GM18868 (cell line): ENCODE measurements around the gene PDP2.

Experiments
- ATAC-seq: cut with Tn5 transposase; IDR thresholded peaks from one replicate; pipeline ENCODE4 v1.9.1; 2021; ENCODE audit warnings: mild to moderate bottlenecking, moderate library complexity; ENCODE audit not compliant: unreplicated experiment

The PDP2 gene

DNA sequence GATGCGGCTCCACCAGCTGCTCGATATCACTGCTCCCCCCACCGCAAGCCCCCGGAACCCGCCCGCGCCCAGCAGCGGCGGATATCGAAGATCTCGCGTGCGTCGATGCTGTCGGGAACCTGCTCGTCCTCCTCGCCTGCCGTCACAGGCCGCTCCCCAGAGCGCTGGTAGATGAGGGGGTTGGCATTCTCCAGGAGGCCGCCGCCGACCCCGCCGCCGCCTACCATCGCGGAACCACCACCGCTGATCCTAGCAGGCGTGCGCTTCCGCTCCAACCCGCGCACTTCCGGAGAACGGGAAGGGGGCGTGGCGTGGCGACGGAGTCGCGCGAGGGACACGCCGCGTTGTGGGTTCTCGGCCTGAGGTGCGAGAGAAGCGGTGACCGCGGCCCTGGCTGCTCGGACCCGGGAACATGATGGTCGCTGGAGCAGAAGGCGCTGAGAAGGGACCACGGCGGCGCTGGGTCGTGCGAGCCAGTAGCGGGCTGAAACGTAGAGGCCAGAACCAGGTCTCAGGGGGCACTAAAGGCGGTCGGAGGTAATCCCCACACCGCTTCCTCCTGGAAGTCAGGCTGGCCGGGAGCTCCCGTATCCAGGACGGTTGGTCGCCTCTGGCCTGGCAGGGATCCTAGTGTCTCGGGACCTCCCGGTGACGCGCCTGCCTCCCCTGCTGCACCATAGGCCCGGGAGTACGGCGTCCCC, 54.0 kb downstream of the PDP2 start, which contains the start of gene CIAO2B:
Gene CIAO2B, minus strand, starts transcription at position 265 of the 701 bp plus-strand sequence. Its CDS starts 38 bp downstream, at position 227.
- ATAC-seq = peak; percentile 84

DNA sequence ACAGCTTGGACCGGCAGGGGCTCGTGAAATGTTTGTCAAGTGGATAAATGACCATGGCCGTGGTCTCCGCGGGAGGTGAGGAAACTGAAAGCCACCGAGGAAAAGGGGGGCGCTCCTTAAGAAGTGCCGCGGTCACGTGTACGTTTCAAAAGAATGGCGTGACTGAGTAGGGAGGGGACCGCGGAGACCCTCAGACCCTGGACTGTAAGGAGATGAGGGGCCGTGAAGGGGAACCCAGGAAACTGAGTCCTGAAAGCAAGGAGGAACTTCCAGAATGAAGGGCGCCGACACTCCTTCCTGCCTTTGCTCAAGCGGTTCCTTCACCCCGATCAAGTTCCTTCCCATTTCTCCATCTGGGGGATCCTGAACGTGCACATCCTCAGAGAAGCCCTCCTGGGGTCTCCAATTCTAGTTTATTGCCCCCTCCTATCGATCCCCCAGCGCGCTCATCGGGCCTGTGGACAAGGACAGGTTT, 54.6 kb downstream of the PDP2 start:
- peak; percentile 12 for ATAC-seq

DNA sequence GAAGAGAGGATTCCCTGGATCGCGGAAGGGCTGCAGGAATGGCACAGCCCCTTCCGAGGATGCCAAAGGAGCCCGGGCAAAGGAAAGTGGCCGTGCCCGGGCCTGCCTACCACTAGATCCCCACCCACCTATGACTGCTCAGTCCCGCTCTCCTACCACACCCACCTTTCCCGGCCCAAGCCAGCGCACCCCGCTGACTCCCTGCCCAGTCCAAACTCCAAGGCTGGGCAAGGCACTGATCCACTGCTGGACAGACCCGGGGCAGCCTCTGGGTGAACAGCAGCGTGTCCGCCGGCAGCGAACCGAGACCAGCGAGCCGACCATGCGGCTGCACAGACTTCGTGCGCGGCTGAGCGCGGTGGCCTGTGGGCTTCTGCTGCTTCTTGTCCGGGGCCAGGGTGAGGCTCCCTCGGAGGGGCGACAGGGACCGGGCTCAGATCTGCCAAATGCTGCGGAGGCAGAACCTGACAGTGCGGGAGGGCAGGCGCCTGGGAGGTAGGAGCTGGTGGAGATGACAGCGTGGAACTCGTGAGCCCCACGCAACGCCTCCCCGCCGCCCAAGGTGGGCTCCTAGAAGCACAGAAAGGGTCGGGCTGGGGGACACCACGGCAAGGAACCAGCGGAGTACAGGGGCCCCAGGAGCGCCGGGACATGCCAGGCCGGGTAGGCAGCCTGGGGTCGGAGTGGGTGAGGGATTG, 55.1 kb downstream of the PDP2 start, which contains the start of gene CES2:
Gene CES2, plus strand, starts transcription at position 203 of the 698 bp plus-strand sequence. Its CDS starts 120 bp downstream, at position 323.
- ATAC-seq = no peak

DNA sequence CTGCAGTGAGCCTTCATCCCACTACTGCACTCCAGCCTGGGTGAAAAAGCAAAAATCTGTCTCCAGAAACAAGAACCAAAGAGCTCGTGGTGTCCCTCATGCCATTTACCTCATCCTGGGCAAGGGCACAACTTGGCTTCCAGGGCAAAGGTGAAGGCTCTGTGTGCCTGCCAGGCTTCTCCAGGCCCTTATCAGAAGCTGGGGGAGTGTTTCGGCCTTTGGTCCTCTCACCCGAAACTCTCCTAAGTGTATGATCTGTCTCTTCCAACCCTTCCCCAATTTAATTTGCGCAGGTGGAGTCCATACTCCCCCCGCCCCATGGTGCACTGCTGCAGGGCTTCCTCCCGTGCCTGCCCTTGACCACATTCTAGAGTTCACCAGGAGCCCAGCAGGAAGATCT, 56.1 kb downstream of the PDP2 start:
- no peak for ATAC-seq

DNA sequence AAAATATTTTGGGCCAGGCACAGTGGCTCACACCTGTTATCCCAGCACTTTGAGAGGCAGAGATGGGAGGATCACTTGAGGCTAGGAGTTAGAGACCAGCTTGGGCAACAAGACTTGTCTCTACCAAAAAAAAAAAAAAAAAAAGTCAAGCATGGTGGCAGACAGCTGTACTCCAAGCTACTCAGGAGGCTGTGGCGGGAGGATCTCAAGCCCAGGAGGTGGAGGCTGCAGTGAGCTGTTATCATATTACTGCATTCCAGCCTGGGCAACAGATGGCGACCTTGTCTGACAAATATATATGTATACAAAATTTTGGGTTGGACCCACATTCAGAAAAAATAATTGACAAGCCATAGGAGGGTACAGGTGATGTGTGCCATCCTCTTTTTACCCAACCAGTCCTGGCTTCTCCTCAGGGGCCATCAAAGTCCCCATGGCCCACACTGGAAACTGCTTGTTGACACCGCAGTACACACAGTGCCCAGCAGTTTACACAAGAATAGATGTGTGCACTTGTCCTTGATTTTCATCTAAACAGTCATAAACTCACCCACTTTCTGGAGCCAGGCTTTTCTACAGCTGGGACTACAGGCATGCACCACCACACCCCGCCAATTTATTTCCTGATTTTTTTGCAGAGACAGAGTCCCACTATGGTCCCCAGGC, 56.7 kb downstream of the PDP2 start:
- ATAC-seq = no peak

DNA sequence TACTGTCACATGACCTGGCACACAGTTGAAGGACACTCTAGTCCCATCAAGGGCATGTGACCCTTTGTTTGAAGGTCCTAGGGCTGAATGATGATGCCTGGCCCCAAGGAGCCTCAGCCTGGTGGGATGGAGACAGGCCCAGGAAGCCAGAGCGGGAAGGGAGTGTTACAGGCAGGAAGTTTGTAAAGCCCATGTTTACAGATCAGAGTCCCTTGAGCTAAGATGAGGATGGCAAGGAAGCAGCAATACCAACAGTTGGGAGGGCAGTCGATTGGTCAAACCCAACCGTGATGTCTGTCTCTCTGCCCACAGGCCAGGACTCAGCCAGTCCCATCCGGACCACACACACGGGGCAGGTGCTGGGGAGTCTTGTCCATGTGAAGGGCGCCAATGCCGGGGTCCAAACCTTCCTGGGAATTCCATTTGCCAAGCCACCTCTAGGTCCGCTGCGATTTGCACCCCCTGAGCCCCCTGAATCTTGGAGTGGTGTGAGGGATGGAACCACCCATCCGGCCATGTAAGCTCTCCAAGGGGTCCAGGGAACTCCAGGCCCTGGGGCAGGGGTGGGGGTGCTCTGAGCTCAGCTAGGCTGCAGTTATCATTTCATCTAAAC, 57.5 kb downstream of the PDP2 start:
- no peak for ATAC-seq

DNA sequence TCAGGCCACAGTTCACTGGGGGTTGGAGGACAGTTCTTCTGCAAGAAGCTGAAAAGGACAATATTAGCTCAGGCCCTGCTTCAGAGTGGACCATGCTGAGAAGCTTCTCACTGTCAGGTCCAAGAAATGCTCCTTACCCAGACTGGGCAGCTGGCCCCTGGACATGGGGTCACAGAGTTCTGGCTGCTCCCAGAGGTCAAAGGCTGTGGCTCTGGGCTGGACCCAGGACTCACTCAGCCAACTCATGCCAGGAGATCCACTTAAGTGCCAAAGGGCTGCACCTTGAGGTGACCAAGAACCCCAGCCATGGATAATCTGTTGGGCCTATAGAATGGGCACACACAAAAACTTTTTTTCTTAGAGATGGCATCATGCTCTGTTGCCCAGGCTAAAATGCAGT, 59.1 kb downstream of the PDP2 start:
- no peak for ATAC-seq

DNA sequence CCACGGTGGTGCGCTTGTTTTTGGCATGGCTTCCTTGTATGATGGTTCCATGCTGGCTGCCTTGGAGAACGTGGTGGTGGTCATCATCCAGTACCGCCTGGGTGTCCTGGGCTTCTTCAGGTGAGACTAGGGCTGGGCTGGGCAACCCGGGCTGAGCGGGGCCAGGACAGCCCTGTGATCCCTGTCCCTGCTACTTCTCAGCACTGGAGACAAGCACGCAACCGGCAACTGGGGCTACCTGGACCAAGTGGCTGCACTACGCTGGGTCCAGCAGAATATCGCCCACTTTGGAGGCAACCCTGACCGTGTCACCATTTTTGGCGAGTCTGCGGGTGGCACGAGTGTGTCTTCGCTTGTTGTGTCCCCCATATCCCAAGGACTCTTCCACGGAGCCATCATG, 59.9 kb downstream of the PDP2 start:
- ATAC-seq = no peak
